K562 (cell line): Measurements from ENCODE around the gene FUCA2.

Experiments used
- CEBPB ChIP-seq: fragments of 450-650 bp; IDR thresholded peaks from 2 replicates; pipeline ENCODE4 v1.6.1; 2016; ENCODE audit warnings: missing genetic modification characterization, missing compliant biosample characterization
- EZH2 ChIP-seq: IDR thresholded peaks from 2 replicates; pipeline ENCODE4 v1.6.1; 2012; ENCODE audit warnings: low read depth, mild to moderate bottlenecking, inconsistent platforms, low read length, borderline replicate concordance
- FIP1L1 ChIP-seq: fragments of 200-400 bp; formaldehyde crosslinking; IDR thresholded peaks from 2 replicates; pipeline ENCODE4 v1.6.1; 2018; ENCODE audit warnings: mild to moderate bottlenecking, low read depth, low read length; ENCODE audit not compliant: poor library complexity, severe bottlenecking
- SP1 ChIP-seq: sonication (generic); formaldehyde crosslinking; IDR thresholded peaks from 2 replicates; pipeline ENCODE4 v1.8.1; 2022; ENCODE audit warnings: mild to moderate bottlenecking, missing genetic modification reagents
- ZNF584 ChIP-seq: fragments of 200-800 bp; sonication (Bioruptor generic); IDR thresholded peaks from 2 replicates; pipeline ENCODE4 v1.6.1; 2016; ENCODE audit warnings: low read depth, mild to moderate bottlenecking, missing genetic modification characterization, missing compliant biosample characterization

DNA sequence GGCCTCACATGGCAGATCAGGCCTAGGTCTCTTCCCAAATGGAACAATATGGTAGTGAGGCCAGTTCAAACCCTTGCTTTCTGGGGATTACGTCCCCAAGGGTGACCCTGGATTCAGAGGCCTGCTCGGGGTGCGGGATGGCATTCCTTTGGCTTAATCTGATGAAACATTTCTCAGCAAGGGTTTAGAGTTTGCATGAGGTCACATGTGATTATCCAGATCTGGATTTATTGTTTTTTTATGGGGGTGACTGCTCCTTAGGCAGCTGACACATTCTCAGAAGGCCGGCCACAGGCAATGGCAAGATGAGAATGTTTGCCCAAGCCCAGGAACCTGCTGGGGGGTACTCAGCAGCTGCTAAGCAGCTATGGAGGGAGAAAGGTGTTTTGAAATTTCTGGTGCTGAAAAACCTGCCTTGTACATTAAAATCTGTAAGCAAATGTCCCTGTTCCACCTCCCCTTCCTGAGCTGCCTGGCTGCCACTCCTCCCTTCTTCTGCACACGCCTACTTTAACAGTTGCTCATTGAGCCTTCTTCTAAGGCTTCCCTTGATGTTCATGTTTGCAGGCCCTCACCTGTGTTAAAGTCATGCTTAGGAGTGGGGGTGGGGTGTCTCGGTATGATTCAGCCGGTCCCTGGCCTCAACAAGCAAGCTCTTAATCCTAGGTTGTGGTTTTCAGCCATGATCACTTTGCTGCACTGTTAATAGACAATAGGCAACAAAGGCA, 37.9 kb upstream of the FUCA2 start:
- TF ChIP-seq SP1 (CRISPR knock-in tag) (no peak), ZNF584 (CRISPR knock-in tag) (no peak), EZH2 (no peak), FIP1L1 (no peak), CEBPB (tag) (no peak)
